22Rv1 (cell line): Measurements from ENCODE around the gene SEPTIN5.

Experiments
- ZFX ChIP-seq: fragments of 450-650 bp; IDR thresholded peaks from 2 replicates; pipeline ENCODE4 v1.6.1; 2017; ENCODE audit warnings: antibody characterized with exemption, borderline replicate concordance
- TF ChIP-seq, protein P1 (sequence below): fragments of 450-650 bp; IDR thresholded peaks from 2 replicates; pipeline ENCODE4 v1.5.1; 2017; ENCODE audit warnings: mild to moderate bottlenecking

- TF ChIP-seq, protein P1, sequence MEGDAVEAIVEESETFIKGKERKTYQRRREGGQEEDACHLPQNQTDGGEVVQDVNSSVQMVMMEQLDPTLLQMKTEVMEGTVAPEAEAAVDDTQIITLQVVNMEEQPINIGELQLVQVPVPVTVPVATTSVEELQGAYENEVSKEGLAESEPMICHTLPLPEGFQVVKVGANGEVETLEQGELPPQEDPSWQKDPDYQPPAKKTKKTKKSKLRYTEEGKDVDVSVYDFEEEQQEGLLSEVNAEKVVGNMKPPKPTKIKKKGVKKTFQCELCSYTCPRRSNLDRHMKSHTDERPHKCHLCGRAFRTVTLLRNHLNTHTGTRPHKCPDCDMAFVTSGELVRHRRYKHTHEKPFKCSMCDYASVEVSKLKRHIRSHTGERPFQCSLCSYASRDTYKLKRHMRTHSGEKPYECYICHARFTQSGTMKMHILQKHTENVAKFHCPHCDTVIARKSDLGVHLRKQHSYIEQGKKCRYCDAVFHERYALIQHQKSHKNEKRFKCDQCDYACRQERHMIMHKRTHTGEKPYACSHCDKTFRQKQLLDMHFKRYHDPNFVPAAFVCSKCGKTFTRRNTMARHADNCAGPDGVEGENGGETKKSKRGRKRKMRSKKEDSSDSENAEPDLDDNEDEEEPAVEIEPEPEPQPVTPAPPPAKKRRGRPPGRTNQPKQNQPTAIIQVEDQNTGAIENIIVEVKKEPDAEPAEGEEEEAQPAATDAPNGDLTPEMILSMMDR, result peak; percentile 65
- no peak for TF ChIP-seq ZFX
Observed at GRCh38 chr22:19756288-19757128, 42.2 kb downstream of the SEPTIN5 start.
